Stimulated activated CD4-positive, alpha-beta T cell treated with anti-CD3 and anti-CD28 coated beads, Interleukin-1b, Interleukin-23, amount 100 ng/mL, for 1 hour (primary cell): Measurements from ENCODE around the gene CCDC73.
"Not testable (repeated sequence)": the region's sequence is repeated elsewhere in the genome, so short reads cannot be mapped to it uniquely, and the experiment has no call there.

Experiments used
- DNase-seq, 2 donors: peaks; one replicate each; pipeline ENCODE4 v3.0.0-alpha.2; 2020; ENCODE audit warnings: low read depth in 2 of 2

The CCDC73 gene

DNA sequence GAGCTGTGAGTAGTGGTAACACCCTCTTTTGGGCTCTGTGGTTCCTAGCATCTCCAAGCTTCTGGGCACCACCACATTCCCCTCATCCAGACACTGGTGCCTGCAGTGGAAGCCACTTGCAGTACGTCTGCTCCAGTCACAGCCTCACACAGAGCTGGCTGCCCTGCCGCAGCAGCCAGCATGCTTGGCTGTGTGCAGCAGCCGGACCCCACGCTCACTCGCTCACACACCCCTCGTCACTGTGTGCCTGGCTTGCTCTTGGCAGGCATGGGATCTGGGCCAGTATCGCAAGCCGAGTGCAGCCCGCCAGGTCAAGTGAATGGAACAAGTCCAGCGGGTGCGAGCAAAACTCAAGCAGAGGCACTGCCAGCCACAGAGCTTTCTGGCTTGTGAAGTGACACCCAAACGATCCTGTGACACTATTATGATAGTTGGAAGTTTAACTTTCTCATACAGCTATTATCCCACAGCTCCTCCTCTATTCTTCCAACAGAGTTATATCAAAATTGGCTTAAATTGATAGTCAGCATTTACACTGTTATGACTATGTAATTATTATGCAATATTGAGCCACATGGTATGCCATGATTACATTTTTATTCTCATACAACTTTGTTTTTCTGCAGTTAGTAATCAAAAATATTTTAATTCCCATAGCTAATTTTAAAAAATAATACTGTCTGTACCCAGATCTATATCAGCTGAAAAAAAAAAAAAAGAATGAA, 89.0 kb downstream of the CCDC73 start:
- DNase-seq, result no peak

DNA sequence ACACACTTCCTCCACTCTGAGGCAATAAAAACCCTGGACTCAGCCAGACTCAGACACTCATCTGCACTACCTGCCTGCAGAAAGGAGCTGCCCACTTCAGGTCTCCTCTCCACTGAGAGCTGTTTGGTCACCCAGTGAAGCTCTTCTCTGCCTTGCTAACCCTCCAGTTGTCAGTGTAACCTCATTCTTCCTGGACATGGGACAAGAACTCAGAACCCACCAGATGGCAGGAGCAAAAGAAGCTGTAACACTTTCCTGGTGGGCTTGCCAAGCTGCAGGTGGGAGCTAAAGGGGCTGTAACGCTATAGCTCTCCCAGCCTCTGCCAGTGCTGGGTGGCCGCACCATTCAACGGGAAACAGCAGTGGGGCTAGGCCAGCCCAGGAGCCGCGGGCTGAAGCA, 89.7 kb downstream of the CCDC73 start:
- no peak for DNase-seq

DNA sequence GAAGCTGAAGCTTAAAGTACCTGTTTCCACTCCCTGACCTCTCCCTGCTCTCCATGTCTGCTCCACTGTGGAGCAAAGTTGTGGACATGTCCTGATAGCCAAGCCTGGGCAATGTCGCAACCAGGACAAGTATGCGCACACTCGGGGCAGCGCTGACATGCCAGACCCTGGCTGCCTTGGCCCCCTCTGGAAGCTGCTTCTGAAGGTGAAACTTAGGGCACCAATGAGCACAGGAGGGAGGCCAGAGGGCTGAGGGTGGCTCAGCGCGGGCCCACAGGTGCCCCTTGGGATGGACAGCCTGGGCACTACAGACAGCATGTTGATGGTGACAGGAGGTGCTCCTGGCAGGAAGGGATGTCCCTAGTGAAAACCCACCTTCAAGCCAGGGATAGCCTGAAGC, 90.2 kb downstream of the CCDC73 start:
- DNase-seq, result no peak

DNA sequence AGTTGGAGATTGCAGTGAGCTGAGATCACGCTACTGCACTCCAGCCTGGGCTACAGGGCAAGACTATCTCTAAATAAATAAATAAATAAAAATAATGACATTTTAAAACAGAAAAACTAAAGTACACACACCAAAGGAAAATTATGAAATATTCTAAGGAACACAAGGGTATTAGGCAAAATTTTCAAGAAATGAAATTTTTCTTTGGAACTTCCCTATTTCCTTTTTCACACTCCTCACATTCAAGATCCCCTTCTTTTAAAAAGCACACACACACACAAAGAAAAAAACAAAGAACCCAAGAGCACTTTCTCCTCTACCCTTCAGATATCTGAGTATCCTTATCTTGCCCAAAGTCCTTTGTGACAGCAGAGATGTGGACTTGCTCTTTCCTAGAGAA, 92.8 kb downstream of the CCDC73 start:
- no peak for DNase-seq

DNA sequence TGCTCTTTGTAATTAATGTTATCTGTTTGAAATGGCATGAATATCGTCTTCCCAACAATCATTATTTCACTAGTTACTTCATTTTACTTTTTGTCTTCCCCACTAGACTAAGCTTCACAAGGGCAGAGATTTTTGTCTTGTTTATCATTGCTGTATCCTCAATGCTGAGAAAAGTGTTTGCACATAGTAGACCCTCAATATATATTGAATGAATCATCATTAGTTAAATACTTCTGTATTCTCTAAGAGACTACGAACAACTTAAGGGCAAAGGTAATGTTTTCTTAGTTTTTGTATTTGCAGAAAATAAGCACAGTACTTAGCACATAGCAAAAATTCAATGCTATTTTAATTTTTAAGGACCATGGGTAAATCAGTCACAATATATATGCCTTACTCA, 95.9 kb downstream of the CCDC73 start:
- no peak for DNase-seq

DNA sequence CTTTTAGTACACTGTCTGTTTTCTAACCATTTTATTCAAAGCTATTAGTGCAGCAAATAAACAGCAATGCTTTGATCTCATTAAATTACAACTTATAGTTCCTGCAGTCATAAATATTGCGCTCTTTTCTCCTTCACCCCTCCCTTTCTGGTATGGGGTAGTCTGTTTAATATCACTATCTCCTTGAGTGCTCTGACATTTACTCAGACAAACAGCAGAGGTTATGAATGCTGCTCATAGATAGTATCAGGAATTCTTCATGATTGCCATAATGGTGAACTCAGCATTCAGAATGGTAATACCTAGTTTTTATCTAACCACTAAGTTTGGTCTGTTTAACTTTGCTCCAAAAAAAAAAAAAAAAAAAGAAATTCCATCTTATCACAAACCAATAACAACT, 123.4 kb downstream of the CCDC73 start:
- DNase-seq, result no peak

DNA sequence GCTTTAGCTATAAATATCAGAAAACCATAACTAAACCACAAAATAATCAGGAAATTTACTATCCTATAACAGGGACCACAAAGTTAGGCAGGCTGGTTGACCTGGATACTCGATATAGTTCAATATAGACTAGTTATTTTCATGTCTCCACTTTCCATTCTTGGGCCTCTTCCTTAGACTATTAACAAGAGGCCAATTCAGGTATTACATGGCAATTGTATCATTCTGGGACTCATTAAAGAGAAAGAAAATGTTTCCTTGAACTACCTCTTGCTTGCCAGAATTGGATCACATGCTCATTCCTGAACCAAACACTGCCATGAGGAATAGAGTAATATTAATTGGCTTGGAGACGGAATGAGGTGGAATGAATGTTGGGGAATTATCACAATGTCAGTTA, 134.8 kb downstream of the CCDC73 start:
- DNase-seq, result no peak

DNA sequence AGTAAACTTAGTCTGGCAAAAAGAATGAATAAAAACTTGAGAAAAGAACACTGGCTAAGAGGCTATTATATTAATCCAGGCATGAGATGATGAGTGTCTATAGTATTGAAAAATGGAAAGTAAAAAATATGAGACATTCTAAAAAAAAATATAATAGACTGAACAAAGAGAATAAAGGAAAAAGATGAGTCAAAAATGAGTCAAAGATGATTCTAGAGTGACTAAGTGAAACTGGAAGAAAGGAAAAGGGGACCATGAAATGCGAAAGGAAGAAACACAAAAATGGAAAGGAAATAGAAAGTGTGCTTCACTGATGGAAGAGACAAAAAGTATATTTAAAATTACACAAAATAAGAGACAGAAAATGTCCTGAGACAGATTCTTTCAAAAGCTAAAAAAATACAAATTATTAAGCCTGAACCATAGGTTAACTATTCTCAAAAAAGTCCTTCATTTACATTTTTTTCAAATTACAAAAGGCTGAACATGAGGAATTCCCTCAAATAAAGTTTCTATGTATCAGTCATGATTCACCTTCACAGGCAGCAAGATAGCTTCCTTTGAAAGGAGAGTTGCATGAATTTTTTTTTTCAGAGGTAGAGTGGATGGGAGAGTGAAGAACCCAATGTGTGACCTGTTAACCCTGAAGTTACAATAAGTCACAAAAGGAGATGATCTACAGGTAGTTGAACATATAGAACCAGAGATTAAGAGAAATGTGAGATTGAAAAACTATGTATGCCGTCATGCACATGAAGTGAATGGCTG, 135.6 kb downstream of the CCDC73 start:
- DNase-seq, result no peak

DNA sequence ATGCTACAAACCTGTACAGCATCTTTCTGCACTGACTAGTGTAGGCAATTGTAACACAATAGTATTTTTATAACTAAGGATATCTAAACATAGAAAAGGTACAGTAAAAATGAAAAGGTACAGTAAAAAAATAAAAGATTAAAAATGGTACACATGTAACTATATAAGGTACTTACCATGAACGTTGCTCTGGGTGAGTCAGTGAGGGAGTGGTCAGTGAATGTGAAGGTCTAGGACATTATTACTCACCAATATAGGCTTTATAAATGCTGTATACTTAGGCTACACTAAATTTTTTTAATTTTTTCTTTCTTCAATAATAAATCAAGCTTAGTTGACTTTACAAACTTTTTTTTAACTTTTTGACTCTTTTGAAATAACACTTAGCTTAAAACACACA, 150.9 kb downstream of the CCDC73 start:
- DNase-seq, result no peak

DNA sequence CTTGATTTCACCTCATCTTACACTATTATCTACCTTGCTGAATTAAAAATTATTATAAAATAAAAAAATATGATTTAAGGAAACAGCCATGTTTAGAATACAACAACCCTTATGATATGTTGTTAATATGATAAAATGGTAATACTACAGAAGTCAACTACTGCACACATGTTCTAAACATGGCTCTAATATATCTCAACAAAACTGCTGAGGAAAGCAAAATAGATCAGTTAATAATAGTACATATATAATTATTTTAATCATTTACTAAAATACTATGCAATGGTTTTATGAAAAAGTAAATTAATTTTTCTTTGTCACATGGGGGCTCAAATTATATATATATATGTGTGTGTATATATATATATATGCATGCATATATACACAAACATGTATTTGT, 153.1 kb downstream of the CCDC73 start:
- no peak for DNase-seq

DNA sequence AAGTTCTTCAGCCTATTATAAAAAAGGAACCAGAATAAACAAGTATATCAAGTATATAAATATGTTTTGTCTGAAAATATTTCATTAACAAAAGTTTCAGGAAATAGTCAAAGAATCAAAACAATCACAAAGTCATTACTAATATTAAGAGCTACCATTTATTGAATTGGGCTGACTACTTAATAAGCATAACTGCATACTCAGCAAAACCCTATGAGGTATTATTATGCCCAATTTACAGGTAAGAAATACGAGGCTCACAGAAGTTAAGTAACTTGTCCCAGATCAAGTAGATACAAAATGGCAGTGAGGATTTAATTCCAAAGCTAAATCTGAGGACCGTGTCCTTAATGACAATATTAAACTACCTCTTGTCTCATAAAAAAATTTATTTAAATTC, 158.6 kb downstream of the CCDC73 start:
- DNase-seq, result no peak

DNA sequence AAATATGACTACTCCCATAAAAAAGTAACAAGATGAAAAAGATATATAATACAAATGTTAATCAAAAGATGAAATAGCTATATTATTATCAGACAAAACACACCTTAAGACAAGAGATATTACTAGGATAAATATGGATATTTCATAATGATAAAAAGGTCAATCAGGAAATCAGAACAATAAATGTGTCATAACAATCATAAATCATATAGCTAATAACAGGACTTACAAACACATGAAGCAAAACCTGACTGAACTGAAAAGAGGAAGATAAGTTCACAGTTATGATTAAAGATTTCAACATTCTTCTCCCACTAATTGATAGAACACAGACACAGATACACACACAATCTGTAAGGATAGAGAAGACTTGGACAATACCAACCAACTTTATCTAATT, 163.6 kb downstream of the CCDC73 start:
- DNase-seq, result no peak

DNA sequence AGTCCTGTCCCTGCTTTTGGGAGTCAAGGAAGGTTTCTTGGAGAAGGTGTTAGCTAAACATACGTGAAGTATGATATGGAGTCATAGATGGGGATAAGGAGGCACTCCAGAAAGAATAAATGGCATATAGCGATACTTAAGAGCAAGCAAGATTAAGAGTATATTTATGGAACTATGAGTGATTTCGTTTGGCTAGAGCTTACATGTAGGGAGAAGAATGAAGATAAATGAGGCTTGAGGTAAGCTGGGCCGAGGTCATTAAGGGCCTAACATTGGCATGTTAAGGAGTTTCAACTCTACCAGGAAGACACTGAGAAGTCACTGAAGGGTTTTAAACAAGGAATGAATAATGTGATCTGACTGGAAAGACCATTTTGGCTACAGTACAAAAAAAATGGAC, 177.6 kb downstream of the CCDC73 start:
- no peak for DNase-seq

DNA sequence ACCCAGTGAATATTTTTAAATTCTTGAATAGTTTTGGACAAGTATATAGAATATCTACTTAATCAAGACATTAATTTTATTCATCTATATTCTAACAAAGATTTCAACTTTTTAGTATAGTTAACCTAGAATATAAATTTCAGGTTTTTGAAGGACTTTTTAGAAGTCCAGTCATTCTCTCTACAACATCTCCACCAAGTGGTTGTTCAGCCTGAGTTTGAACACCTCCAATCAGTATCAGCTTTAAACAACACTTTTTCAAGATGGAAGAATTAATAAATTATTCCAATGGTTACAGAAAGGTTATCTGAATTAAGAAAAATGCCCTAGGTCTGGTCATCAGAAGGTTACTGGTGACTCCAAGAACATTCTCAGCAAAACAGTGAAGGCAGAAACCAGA, 179.0 kb downstream of the CCDC73 start:
- DNase-seq, result no peak

DNA sequence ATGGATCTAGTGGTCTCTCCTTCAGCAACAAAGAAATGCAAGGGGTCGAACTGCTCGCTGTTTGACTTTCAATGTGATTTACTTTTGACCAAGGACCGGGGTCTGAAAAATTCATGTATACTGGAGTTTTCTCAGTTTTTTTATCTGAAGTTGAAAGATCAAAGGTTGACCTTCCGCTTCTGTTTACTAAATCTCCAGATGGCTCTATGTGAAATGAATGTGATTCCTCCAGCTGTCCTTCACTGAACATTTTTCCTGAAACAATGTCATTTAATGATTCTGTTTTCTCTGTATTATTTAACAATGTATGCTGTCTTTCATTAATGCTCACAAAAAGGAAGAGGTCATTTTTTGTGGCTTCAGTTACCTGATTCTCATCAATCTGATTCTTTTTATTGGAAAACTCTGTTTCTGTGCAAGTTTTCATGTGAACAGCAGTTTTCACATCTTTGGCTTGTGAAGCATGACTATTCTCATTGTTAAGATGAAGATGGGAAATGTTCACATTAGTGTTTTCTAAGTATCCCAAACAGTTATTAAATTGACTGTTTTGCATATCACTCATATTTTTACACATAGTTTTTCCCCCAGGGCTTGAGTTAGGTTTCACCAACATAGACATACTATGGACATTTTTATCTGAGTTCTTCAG, 180.8 kb downstream of the CCDC73 start:
- DNase-seq, result no peak

DNA sequence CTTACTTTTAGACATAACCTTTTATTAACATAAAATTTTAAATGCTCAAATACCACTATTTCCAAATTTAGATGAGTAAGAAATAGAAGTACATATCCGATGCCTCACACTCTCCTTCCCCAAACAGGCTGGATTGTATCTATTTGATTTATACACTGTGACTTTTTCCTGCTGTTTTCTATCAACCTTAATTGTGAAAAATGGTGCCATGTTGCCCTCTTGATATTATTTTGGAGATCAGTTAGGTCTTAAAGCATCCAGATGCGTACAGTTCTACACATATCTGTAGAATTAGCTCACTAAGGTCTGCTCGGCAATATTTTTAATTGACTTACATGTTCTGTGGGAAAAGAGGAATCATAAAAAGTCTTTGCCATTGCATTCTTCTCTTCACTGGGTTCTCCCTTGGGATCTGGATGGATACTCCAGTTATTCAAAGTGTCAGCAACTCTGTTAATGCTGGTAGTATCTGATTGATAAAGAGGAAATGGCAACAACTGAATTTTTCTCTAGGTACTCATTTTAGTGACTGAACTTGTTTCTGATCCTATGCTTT, 183.6 kb downstream of the CCDC73 start:
- DNase-seq, result no peak

DNA sequence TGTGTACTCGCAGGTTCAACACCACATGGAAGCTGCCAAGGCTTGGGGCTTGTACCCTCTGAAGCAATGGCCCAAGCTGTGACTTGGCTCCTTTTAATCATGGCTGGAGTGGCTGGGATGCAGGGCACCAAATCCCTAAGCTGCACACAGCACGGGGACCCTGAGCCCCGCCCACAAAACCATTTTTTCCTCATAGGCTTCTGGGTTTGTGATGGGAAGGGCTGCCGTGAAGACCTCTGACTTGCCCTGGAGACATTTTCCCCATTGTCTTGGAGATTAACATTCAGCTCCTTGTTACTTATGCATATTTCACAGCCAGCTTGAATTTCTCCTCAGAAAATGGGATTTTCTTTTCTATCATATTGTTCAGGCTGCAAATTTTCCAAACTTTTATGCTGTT, 185.6 kb downstream of the CCDC73 start:
- not testable (repeated sequence) for DNase-seq

DNA sequence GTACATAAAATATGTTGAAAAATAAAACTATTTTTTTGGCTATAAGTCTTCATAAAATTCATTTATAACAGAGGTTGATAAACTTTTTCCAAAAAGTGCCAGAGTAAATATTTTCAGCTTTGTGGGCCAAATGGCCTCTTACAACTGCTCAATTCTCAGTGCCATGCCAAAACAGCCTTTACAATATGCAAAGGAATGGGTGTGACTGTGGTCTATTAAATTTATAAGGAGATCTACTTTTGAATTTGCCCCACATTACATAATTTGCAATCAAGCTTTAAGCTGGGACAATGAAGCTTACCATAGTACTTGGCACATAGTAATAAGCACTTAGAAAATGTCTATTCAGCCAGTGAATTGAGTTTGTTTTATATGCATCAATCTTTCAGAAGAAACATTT, 188.2 kb downstream of the CCDC73 start:
- DNase-seq, result no peak

DNA sequence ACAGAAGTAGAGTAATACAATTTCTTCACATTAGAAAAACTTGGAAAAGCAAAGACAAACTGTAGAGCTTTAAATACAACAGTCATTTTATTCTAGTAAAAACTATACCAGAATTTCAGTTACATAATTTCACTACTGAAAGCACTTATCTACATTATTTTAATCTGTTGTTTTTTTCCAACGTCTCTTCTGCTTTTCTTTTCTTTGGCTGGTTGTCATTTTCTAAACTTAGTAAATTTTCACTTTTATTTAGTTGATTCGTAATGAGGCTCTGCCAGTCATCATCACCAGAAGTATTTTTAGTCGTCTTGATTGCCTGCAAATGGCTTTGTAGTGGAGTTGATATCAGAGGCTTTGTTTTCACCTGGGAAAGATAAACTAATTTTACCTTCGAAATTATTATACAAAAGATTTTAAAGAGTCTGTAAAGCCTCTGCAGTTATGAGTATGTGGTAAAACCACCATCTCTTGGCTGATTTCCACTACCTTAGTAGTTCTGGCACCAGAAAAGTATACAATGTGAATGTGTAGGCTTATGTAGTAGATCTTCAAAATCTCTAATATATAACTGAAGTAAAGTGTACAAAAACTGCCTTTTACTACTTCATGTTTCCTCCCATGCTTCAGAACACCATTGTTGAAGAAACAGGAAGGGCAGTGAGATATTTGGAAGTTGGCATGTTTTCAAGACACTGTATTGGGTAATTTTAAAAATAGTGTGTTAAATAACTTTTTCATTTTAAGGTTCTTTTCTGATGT, 191.6 kb downstream of the CCDC73 start:
- DNase-seq, result no peak

DNA sequence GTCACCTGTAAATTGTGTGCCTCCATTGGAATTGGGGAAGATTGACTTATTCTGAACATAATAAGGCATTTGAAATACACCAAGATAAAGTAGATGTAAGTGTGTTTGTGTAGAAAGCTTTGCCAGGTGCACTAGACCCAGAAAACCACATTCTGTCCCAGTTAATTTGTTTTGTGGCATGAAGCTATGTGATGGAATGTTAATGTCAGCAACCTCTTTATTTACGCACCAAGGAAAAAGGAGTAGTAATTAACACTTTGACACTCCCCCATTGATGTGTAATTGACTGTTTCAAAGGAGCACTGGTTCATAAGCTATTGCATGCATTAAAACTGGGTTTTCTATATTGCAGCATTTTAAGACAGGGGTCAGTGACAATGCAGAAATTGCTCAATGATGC, 196.5 kb downstream of the CCDC73 start:
- no peak for DNase-seq

DNA sequence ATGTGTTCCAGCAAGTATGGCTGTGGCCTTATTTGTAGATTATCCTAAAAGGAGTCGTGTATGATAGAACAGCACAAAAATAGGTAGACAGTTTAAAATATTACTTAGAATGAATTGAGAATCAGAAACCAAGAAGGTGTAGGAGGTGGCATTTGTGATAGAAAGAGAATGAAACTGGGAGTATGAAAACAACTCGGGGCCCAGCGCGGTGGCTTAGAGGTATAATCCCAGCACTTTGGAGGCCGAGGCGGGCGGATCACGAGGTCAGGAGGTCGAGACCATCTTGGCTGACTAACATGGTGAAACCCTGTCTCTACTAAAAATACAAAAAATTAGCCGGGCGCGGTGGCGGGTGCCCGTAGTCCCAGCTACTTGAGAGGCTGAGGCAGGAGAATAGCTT, 198.3 kb downstream of the CCDC73 start:
- not testable (repeated sequence) for DNase-seq

DNA sequence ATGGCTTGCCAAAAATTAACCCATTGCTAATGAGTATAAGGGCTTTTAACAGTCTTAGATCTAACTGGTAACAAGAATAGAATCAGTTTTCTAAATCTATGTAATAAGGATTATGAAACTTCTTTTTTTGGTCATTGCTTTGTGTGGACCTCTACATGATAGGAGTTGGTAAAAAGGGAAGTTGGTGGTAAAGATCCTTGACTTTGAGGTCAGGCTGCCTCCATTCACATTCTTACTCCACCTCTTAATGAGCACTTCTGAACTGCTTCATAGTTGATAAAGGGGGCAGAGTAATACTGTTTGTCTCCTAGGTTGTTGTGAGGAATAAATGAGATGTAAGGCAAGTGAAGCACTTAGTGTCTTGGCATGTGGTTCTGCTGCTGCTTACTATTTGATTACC, 200.2 kb downstream of the CCDC73 start:
- no peak for DNase-seq
